HL-60/S4 treated with phorbol 12-myristate 13-acetate at 8.2 ng/mL for 4 days and 3 days (cell line): ENCODE measurements around the gene USP6NL.

Source experiments
- in situ Hi-C: fragments of 300-500 bp; cut with MboI; formaldehyde crosslinking; loops from 2 replicates; pipeline ENCODE4 v1.15.0; 2022; ENCODE audit warnings: low sequenced_read_pairs

The USP6NL gene

GRCh38 chr10:11488126-11488525 lies 123.3 kb downstream of the USP6NL start:
- in situ Hi-C loops = no loop called here

- in situ Hi-C loops = no loop called here
Measured at GRCh38 chr10:11483201-11484148, 128.0 kb downstream of the USP6NL start.

GRCh38 chr10:11482306-11482705 lies 129.1 kb downstream of the USP6NL start:
- in situ Hi-C loops = no loop called here

GRCh38 chr10:11480687-11481086 lies 130.8 kb downstream of the USP6NL start:
- in situ Hi-C loops = no loop called here

- in situ Hi-C loops = no loop called here
Measured at GRCh38 chr10:11479300-11479699, 132.2 kb downstream of the USP6NL start.

GRCh38 chr10:11478807-11479206 lies 132.6 kb downstream of the USP6NL start:
- in situ Hi-C loops = no loop called here

- in situ Hi-C loops = no loop called here
Measured at GRCh38 chr10:11475831-11476434, 135.5 kb downstream of the USP6NL start.

GRCh38 chr10:11473128-11473760 lies 138.2 kb downstream of the USP6NL start:
- in situ Hi-C loops = no loop called here

- in situ Hi-C loops = no loop called here
Measured at GRCh38 chr10:11472158-11472753, 139.2 kb downstream of the USP6NL start.

- in situ Hi-C loops = no loop called here
Measured at GRCh38 chr10:11469575-11470391, 141.7 kb downstream of the USP6NL start.

GRCh38 chr10:11468126-11468742 lies 143.2 kb downstream of the USP6NL start:
- in situ Hi-C loops = no loop called here

GRCh38 chr10:11465406-11465805 lies 146.0 kb downstream of the USP6NL start:
- in situ Hi-C loops = no loop called here

GRCh38 chr10:11463111-11463510 lies 148.3 kb downstream of the USP6NL start:
- in situ Hi-C loops = no loop called here

GRCh38 chr10:11462071-11462470 lies 149.4 kb downstream of the USP6NL start:
- in situ Hi-C loops = no loop called here

- in situ Hi-C loops = no loop called here
Measured at GRCh38 chr10:11457336-11457735, 154.1 kb downstream of the USP6NL start.

- in situ Hi-C loops = no loop called here
Measured at GRCh38 chr10:11454958-11455566, 156.4 kb downstream of the USP6NL start.

GRCh38 chr10:11454160-11454559 lies 157.3 kb downstream of the USP6NL start:
- in situ Hi-C loops = no loop called here

- in situ Hi-C loops = no loop called here
Measured at GRCh38 chr10:11451640-11452260, 159.7 kb downstream of the USP6NL start.

GRCh38 chr10:11450427-11450826 lies 161.0 kb downstream of the USP6NL start:
- in situ Hi-C loops = no loop called here
